Ascending aorta (tissue), 2 donors: Measurements from ENCODE around the gene SDK1. TPM values are rescaled to one million over a fixed set of nuclear protein-coding genes. Genes with fewer than 3 reads are reported as not detected.
"Not testable (repeated sequence)": the region's sequence is repeated elsewhere in the genome, so short reads cannot be mapped to it uniquely, and the experiment has no call there.

Experiments
- DNase-seq, 2 donors: peaks; one replicate each; pipeline ENCODE4 v3.0.0-alpha.2; 2019; ENCODE audit warnings: low spot score in 2 of 2
- H3K27ac ChIP-seq, 2 donors: fragments of 200-600 bp; sonication (generic); one replicate each; pipeline ENCODE4 v1.5.1; 2016 to 2017; ENCODE audit warnings: mild to moderate bottlenecking in 1 of 2
- H3K27me3 ChIP-seq: fragments of 200-600 bp; sonication (generic); one replicate; pipeline ENCODE4 v1.5.1; 2017
- H3K36me3 ChIP-seq, 2 donors: fragments of 200-600 bp; sonication (generic); one replicate each; pipeline ENCODE4 v1.5.1; 2016
- H3K4me1 ChIP-seq, 2 donors: fragments of 200-600 bp; sonication (generic); one replicate each; pipeline ENCODE4 v1.5.1; 2016 to 2017; ENCODE audit warnings: mild to moderate bottlenecking in 1 of 2
- H3K4me3 ChIP-seq, 2 donors: fragments of 200-600 bp; sonication (generic); one replicate each; pipeline ENCODE4 v1.5.1; 2016 to 2017; ENCODE audit warnings: mild to moderate bottlenecking in 1 of 2
- H3K9me3 ChIP-seq, 2 donors: fragments of 200-600 bp; sonication (generic); one replicate each; pipeline ENCODE4 v1.5.1; 2016
- CTCF ChIP-seq, 3 experiments: fragments of 200-600 bp in 2 of 3; fragments of 450-650 bp in 1 of 3; sonication (generic) in 2 of 3; IDR thresholded peaks; one replicate each; pipeline ENCODE4 v1.5.1; 2016 to 2019; ENCODE audit warnings: antibody characterized with exemption in 3 of 3, mild to moderate bottlenecking in 1 of 3, moderate library complexity in 1 of 3
- intact Hi-C: fragments of 100-400 bp; cut with DNase I; formaldehyde crosslinking; loops from one replicate; pipeline ENCODE4 v1.15.1; 2023
- total RNA-seq: library from RNA; depleted of rRNA; stranded (reverse); fragments of >200 nt; gene quantifications from one replicate; pipeline ENCODE4 v1.1.0, GENCODE V29; 2016

The SDK1 gene
- total RNA-seq, 1 donor from 2014 or later = 13.3 TPM

DNA sequence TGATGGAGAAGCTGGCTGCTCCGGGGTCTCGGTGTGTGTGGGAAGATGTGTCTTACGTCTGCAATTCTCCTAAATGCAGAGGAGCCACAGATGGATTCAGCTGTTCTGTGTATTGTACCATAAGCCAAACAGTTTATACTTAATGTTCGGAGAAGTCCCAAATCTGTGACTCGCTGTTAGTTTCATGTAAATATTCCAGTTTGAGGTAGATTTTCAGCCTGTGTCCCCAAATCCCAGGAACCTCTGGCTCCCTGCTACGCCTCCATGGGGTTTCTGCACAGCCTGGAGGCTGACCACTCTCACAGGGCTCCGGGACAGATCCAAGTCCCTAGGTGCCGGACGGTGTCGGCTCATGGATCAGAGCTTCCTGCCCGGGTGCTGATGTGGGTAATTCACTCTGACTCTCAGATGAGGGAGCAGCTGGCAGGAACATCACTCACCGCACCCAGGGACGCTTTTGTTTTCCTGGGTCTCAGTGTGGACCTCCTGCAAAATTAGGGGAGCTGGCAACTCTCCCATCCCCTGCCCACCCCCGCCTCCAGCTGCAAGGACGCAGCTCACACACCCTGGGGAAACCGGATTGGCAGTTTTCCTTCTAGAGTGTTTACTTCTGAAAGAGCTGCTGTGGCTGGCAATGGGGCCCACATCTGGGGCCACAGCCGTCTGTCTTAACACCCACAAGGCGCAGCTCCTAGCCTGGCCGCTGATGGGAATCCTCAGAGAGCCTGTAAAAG, 960.0 kb downstream of the SDK1 start:
- Histone ChIP-seq H3K27me3 (no peaks in the 10 kb centered on the region), H3K4me1 (no peaks in the 10 kb centered on the region), H3K9me3 (no peaks in the 10 kb centered on the region), H3K4me3 (no peak overlapping the region), H3K36me3 (no peaks in the 10 kb centered on the region), H3K27ac (no peak overlapping the region)
- intact Hi-C loops = no loop called here
- TF ChIP-seq CTCF (IDR thresholded peaks at IDR 0.05) = no peak
- DNase-seq = no peak

DNA sequence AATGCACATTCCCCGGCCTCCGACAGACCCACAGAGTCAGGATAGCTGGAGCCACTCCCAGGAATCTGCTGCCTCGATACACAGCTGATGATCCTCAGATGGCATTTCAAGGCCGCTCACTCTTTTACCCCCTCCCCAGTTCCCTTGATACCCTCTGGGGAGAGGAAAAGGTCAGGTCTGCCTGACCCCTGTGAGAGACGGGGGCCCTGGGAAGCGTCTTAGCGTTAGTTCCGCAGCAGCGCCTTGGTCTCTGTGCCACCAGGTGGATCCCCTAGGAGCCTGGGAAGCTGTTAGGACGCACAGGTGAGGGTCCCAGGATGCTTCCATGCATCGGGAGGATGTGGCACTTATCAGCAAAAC, 960.5 kb downstream of the SDK1 start:
- intact Hi-C loops = no loop called here

GRCh38 chr7:4264206-4264605, 963.2 kb downstream of the SDK1 start:
- H3K36me3 ChIP-seq = peaks cover 0 to 12% of the 10 kb centered on the region in 2 donors
- H3K27ac ChIP-seq, H3K9me3 ChIP-seq, H3K27me3 ChIP-seq, H3K4me3 ChIP-seq, intact Hi-C loops, H3K4me1 ChIP-seq: not testable (repeated sequence)
- peak in 1 of 2 donors; percentile 2 for DNase-seq

More for the DNA sequence above, 960.5 kb downstream of the SDK1 start:
- no peaks in the 10 kb centered on the region for H3K9me3 ChIP-seq
- no peaks in the 10 kb centered on the region for H3K4me1 ChIP-seq
- no peaks in the 10 kb centered on the region for H3K27me3 ChIP-seq
- no peak overlapping the region for H3K27ac ChIP-seq
- DNase-seq = no peak
- no peak for TF ChIP-seq CTCF (IDR thresholded peaks at IDR 0.05)
- H3K36me3 ChIP-seq = no peaks in the 10 kb centered on the region
- no peak overlapping the region for H3K4me3 ChIP-seq

GRCh38 chr7:4265066-4265465, 964.0 kb downstream of the SDK1 start:
- no peaks in the 10 kb centered on the region for H3K27me3 ChIP-seq

DNA sequence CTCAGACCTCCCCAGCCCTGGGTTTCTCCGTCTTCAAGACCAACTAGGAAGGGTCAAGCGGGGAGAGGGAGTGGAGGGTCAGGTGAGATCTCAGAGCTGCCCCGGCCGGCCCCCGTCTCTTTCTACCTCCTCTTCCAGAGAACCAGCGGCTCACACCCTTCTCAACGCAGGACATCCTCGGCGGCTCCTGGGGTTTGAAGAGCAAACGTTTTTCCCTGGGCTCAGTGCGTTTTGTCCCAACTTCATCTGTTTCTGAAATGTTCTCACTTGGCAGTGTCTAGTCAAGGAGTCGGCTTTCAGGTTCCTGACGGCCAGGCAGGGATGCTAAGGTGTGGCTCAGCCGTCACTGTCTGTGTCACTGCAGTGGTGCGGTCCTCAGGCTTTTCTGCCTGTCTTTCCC, 964.6 kb downstream of the SDK1 start:
- H3K4me1 ChIP-seq = no peaks in the 10 kb centered on the region
- intact Hi-C loops = no loop called here
- peaks cover 0 to 12% of the 10 kb centered on the region in 2 donors for H3K36me3 ChIP-seq
- no peak overlapping the region for H3K27ac ChIP-seq
- H3K27me3 ChIP-seq = no peaks in the 10 kb centered on the region
- no peaks in the 10 kb centered on the region for H3K9me3 ChIP-seq
- no peak overlapping the region for H3K4me3 ChIP-seq
- no peak for TF ChIP-seq CTCF (IDR thresholded peaks at IDR 0.05)
- peak in 1 of 2 donors; percentile 33 for DNase-seq

More at GRCh38 chr7:4265066-4265465, 964.0 kb downstream of the SDK1 start:
- Histone ChIP-seq H3K9me3 (no peaks in the 10 kb centered on the region), H3K4me1 (no peaks in the 10 kb centered on the region), H3K4me3 (no peak overlapping the region), H3K27ac (no peak overlapping the region), H3K36me3 (peaks cover 0 to 12% of the 10 kb centered on the region in 2 donors)
- intact Hi-C loops = no loop called here
- DNase-seq = peak in 1 of 2 donors; percentile 48
- no peak for TF ChIP-seq CTCF (IDR thresholded peaks at IDR 0.05)

DNA sequence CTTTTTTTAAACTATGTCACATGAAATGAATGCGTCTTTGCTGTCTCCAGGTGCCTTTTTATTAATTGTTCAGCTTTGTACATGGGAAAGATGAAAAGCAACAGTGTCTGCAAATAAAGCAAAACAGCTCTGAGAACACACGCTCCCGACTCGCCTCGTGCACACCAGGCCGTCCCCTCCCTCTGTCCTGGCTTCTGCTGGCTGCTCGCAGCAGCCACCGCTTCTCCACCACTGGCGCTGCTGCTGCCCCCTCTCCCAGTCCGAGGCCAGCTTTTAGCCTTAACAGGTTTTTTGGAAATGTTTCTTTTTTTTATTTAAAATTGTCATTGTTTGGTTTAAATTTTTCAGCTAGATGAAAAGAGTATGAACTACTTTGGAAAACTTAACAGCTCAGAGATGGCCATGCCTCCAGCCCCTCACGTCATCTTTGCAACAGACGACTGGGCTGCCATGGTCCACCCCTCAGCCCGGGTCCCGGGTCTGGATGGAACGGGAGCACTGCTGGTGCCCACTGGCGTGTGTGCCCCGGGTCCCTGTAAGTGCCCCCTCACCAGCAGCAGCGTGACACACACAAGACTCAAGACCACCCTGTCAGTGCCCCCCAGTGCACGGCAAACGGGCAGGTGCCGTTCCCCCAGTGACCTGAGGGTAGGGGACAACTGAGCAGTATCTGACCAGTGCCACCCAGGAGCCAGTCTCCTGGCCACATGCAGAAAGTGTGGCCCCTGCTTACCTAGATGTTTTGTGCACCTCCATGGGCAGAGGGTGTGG, 965.4 kb downstream of the SDK1 start:
- Histone ChIP-seq H3K27me3 (no peaks in the 10 kb centered on the region), H3K27ac (no peak overlapping the region)

More for the DNA sequence above, 965.4 kb downstream of the SDK1 start:
- no peak overlapping the region for H3K4me3 ChIP-seq
- H3K9me3 ChIP-seq = no peaks in the 10 kb centered on the region
- peaks cover 0 to 12% of the 10 kb centered on the region in 2 donors for H3K36me3 ChIP-seq
- peak in 1 of 2 donors; percentile 56 for DNase-seq
- TF ChIP-seq CTCF (IDR thresholded peaks at IDR 0.05) = no peak
- H3K4me1 ChIP-seq = no peaks in the 10 kb centered on the region
- intact Hi-C loops = no loop called here
